Spleen (tissue), 11 donors: ENCODE results near the gene DDO. TPM values are rescaled to one million over a fixed set of nuclear protein-coding genes. Genes with fewer than 3 reads are reported as not detected.

Experiments
- DNase-seq: peaks from one replicate; pipeline ENCODE4 v3.0.0-alpha.2; 2020
- H3K27ac ChIP-seq, 8 donors: fragments of 200-600 bp; sonication (generic) in 7 of 8; 1 replicate in 4 of 8; 2 replicates in 4 of 8; pipeline versions ENCODE4 v1.5.0 to v1.8.0; 2016 to 2021; ENCODE audit warnings: inconsistent platforms in 4 of 8, mild to moderate bottlenecking in 4 of 8, moderate library complexity in 1 of 8
- H3K27me3 ChIP-seq, 7 donors: fragments of 200-600 bp; sonication (generic) in 6 of 7; replicated peaks in 1 of 7; 1 replicate in 4 of 7; 2 replicates in 3 of 7; pipeline versions ENCODE4 v1.5.0 to v1.8.0; 2016 to 2021; ENCODE audit warnings: inconsistent platforms in 3 of 7, mild to moderate bottlenecking in 1 of 7
- H3K36me3 ChIP-seq, 6 donors: fragments of 200-600 bp; sonication (generic) in 5 of 6; 1 replicate in 4 of 6; 2 replicates in 2 of 6; pipeline versions ENCODE4 v1.5.0 to v1.8.0; 2016 to 2021; ENCODE audit warnings: inconsistent platforms in 2 of 6
- H3K4me1 ChIP-seq, 6 donors: fragments of 200-600 bp; sonication (generic) in 5 of 6; 1 replicate in 3 of 6; 2 replicates in 3 of 6; pipeline versions ENCODE4 v1.5.0 to v1.8.0; 2016 to 2021; ENCODE audit warnings: inconsistent platforms in 3 of 6
- H3K4me3 ChIP-seq, 8 donors: fragments of 200-600 bp; sonication (generic) in 7 of 8; 1 replicate in 4 of 8; 2 replicates in 4 of 8; pipeline versions ENCODE4 v1.5.0 to v1.8.0; 2016 to 2021; ENCODE audit warnings: inconsistent platforms in 4 of 8, mild to moderate bottlenecking in 4 of 8, moderate library complexity in 2 of 8
- H3K9me3 ChIP-seq, 8 donors: fragments of 200-600 bp; sonication (generic) in 7 of 8; 1 replicate in 4 of 8; 2 replicates in 4 of 8; pipeline versions ENCODE4 v1.5.0 to v1.8.0; 2016 to 2021; ENCODE audit warnings: inconsistent platforms in 4 of 8
- CTCF ChIP-seq, 11 experiments: fragments of 200-600 bp in 7 of 11; fragments of 450-650 bp in 4 of 11; sonication (generic) in 4 of 11; IDR thresholded peaks in 8 of 11; conservative IDR thresholded peaks in 3 of 11; 1 replicate in 7 of 11; 2 replicates in 4 of 11; pipeline versions ENCODE4 v1.4.0 to v1.8.0; 2016 to 2021; ENCODE audit warnings: antibody characterized with exemption in 11 of 11, inconsistent platforms in 4 of 11, mild to moderate bottlenecking in 1 of 11
- POLR2A ChIP-seq, 3 donors: fragments of 450-650 bp; IDR thresholded peaks; one replicate each; pipeline ENCODE4 v1.5.1; 2017; ENCODE audit warnings: antibody characterized with exemption in 3 of 3, mild to moderate bottlenecking in 1 of 3
- POLR2AphosphoS5 ChIP-seq, 3 donors: sonication (generic); formaldehyde crosslinking; IDR thresholded peaks; one replicate each; pipeline ENCODE4 v1.5.1; 2017; ENCODE audit warnings: antibody characterized with exemption in 3 of 3
- WGBS, 5 donors: extraction: QIAGEN DNeasy Blood & Tissue Kit in 3 of 5; methylation state at CpG; one replicate each; pipeline versions ENCODE4 v1.1.5 to v1.1.7; 2013 to 2018; 5-methylcytosine and 5-hydroxymethylcytosine counted together
- intact Hi-C: fragments of 100-400 bp; cut with DNase I; formaldehyde crosslinking; loops from one replicate; pipeline ENCODE4 v1.15.0; 2023; ENCODE audit warnings: low total_unique reads
- polyA plus RNA-seq, 3 donors: library from polyadenylated mRNA; stranded (reverse); fragments of 200-250 nt; gene quantifications; one replicate each; pipeline ENCODE4 v1.2.1, GENCODE V29; 2013
- total RNA-seq, 7 donors: library from RNA; depleted of rRNA in 3 of 7; stranded (reverse); fragments of >200 nt in 3 of 7; fragmentation: NEBNext Ultra II Directional in 4 of 7; extraction: Animal tissue kit (Norgen Biotek cat#: 25700) in 4 of 7; gene quantifications; one replicate each; pipeline versions ENCODE4 v1.1.0 to v1.2.1, GENCODE V29; 2016 to 2021
- donor health status: healthy with polysubstance abuse.
- donor health status: DM: no; HTN: no; CAD: no; lungs with moderate emphysema.
- donor health status: DM: no; HTN: no; CAD: no.
- donor health status: Bipolar disorder and iron deficiency.
- donor health status: healthy.
- donor health status: DM: no; HTN: no; CAD: no.
- donor health status: DM: yes; HTN: yes; CAD: no.

Gene DDO
- total and polyA plus RNA-seq, 10 donors = 0.68 to 4.1 (median 1.7) TPM

GRCh38 chr6:110354153-110354552 is 61.2 kb downstream of the DDO start:
- no peaks in the 10 kb centered on the region for H3K9me3 ChIP-seq
- WGBS, 5 donors = 86 to 97% (median 92%) methylated on average over 2 of the region's 2 CpGs
- peaks cover 0 to 31% (median 20%) of the 10 kb centered on the region in 7 donors for H3K27me3 ChIP-seq
- H3K27ac ChIP-seq = no peak overlapping the region
- DNase-seq = no peak
- no peak for TF ChIP-seq POLR2A (IDR thresholded peaks at IDR 0.05)
- no peak for TF ChIP-seq POLR2AphosphoS5 (IDR thresholded peaks at IDR 0.05)
- TF ChIP-seq CTCF (IDR thresholded peaks at IDR 0.05 in 8 of 11, conservative IDR thresholded peaks at IDR 0.05 in 3 of 11) = no peak
- intact Hi-C loops = no loop called here
- no peaks in the 10 kb centered on the region for H3K36me3 ChIP-seq
- H3K4me1 ChIP-seq = peaks cover 0 to 15% (median 11%) of the 10 kb centered on the region in 6 donors
- no peak overlapping the region for H3K4me3 ChIP-seq

- Histone ChIP-seq H3K27me3 (peaks cover 0 to 24% (median 16%) of the 10 kb centered on the region in 7 donors), H3K9me3 (no peaks in the 10 kb centered on the region), H3K4me1 (peaks cover 0 to 13% (median 11%) of the 10 kb centered on the region in 6 donors), H3K27ac (no peak overlapping the region), H3K36me3 (no peaks in the 10 kb centered on the region), H3K4me3 (no peak overlapping the region)
- TF ChIP-seq POLR2AphosphoS5 (IDR thresholded peaks at IDR 0.05) (no peak), POLR2A (IDR thresholded peaks at IDR 0.05) (no peak), CTCF (IDR thresholded peaks at IDR 0.05 in 8 of 11, conservative IDR thresholded peaks at IDR 0.05 in 3 of 11) (no peak)
- WGBS, 5 donors = 77 to 94% (median 84%) methylated on average over 4 of the region's 4 CpGs
- no peak for DNase-seq
- intact Hi-C loops = no loop called here
These were observed 61.8 kb downstream of the DDO start for GRCh38 chr6:110353457-110354001.

GRCh38 chr6:110352563-110353262 is 62.7 kb downstream of the DDO start:
- TF ChIP-seq POLR2AphosphoS5 (IDR thresholded peaks at IDR 0.05) (no peak), POLR2A (IDR thresholded peaks at IDR 0.05) (no peak), CTCF (IDR thresholded peaks at IDR 0.05 in 8 of 11, conservative IDR thresholded peaks at IDR 0.05 in 3 of 11) (no peak)

GRCh38 chr6:110351986-110352385 is 63.4 kb downstream of the DDO start:
- DNase-seq = no peak
- Histone ChIP-seq H3K9me3 (no peaks in the 10 kb centered on the region), H3K4me3 (no peak overlapping the region), H3K36me3 (no peaks in the 10 kb centered on the region), H3K4me1 (no peaks in the 10 kb centered on the region), H3K27me3 (peaks cover 0 to 10% (median 5%) of the 10 kb centered on the region in 7 donors), H3K27ac (no peak overlapping the region)
- intact Hi-C loops = no loop called here
- TF ChIP-seq CTCF (IDR thresholded peaks at IDR 0.05 in 8 of 11, conservative IDR thresholded peaks at IDR 0.05 in 3 of 11) (no peak), POLR2AphosphoS5 (IDR thresholded peaks at IDR 0.05) (no peak), POLR2A (IDR thresholded peaks at IDR 0.05) (no peak)
- WGBS, 5 donors = 77 to 88% (median 84%) methylated on average over 4 of the region's 4 CpGs

More at GRCh38 chr6:110352563-110353262, 62.7 kb downstream of the DDO start:
- Histone ChIP-seq H3K27me3 (peaks cover 0 to 17% (median 11%) of the 10 kb centered on the region in 7 donors), H3K9me3 (no peaks in the 10 kb centered on the region), H3K4me1 (peaks cover 0 to 7% (median 5%) of the 10 kb centered on the region in 6 donors), H3K27ac (no peak overlapping the region), H3K36me3 (no peaks in the 10 kb centered on the region), H3K4me3 (no peak overlapping the region)
- WGBS, 5 donors = 66 to 82% (median 73%) methylated on average over 7 of the region's 7 CpGs
- no peak for DNase-seq
- intact Hi-C loops = no loop called here
